Upper lobe of left lung (tissue), 6 donors: ENCODE measurements around the gene SLC12A7. TPM values are rescaled to one million over a fixed set of nuclear protein-coding genes. Genes with fewer than 3 reads are reported as not detected.

Experiments
- ATAC-seq, 2 donors: fragments of 200-7000 bp; cut with Tn5 transposase; one replicate each; pipeline ENCODE4 v1.9.1; 2022; ENCODE audit warnings: mild to moderate bottlenecking in 2 of 2, moderate library complexity in 2 of 2; ENCODE audit not compliant: low FRiP score in 2 of 2
- DNase-seq, 2 donors: peaks; one replicate each; pipeline ENCODE4 v3.0.0-alpha.2; 2019 to 2020
- H3K27ac ChIP-seq, 4 donors: fragments of 200-600 bp; sonication (generic); one replicate each; pipeline ENCODE4 v1.5.1; 2016 to 2019
- H3K27me3 ChIP-seq, 4 donors: fragments of 200-600 bp; sonication (generic); one replicate each; pipeline ENCODE4 v1.5.1; 2017 to 2019
- H3K36me3 ChIP-seq, 4 donors: fragments of 200-600 bp; sonication (generic); one replicate each; pipeline ENCODE4 v1.5.1; 2016 to 2019
- H3K4me1 ChIP-seq, 4 donors: fragments of 200-600 bp; sonication (generic); one replicate each; pipeline ENCODE4 v1.5.1; 2018 to 2019
- H3K4me3 ChIP-seq, 4 donors: fragments of 200-600 bp; sonication (generic); one replicate each; pipeline ENCODE4 v1.5.1; 2017 to 2019; ENCODE audit warnings: mild to moderate bottlenecking in 2 of 4, moderate library complexity in 1 of 4
- H3K9me3 ChIP-seq, 4 donors: fragments of 200-600 bp; sonication (generic); one replicate each; pipeline ENCODE4 v1.5.1; 2018 to 2019
- CTCF ChIP-seq, 6 experiments: fragments of 450-650 bp in 4 of 6; fragments of 200-600 bp in 2 of 6; sonication (generic) in 2 of 6; IDR thresholded peaks; one replicate each; pipeline ENCODE4 v1.5.1; 2016 to 2019; ENCODE audit warnings: antibody characterized with exemption in 6 of 6
- EP300 ChIP-seq, 4 donors: sonication (generic); formaldehyde crosslinking; IDR thresholded peaks; one replicate each; pipeline ENCODE4 v1.5.1; 2017; ENCODE audit warnings: antibody characterized with exemption in 4 of 4, control low read depth in 2 of 4
- POLR2A ChIP-seq, 4 donors: fragments of 450-650 bp; IDR thresholded peaks; one replicate each; pipeline ENCODE4 v1.5.1; 2016 to 2017; ENCODE audit warnings: antibody characterized with exemption in 4 of 4, mild to moderate bottlenecking in 2 of 4
- POLR2AphosphoS5 ChIP-seq, 2 donors: sonication (generic); formaldehyde crosslinking; IDR thresholded peaks; one replicate each; pipeline ENCODE4 v1.5.1; 2017; ENCODE audit warnings: antibody characterized with exemption in 2 of 2
- WGBS, 2 donors: methylation state at CpG; one replicate each; pipeline ENCODE4 v1.1.5; 2017 to 2018; 5-methylcytosine and 5-hydroxymethylcytosine counted together
- total RNA-seq, 6 donors: library from RNA; depleted of rRNA in 4 of 6; stranded (reverse); fragments of >200 nt in 4 of 6; gene quantifications; one replicate each; pipeline versions ENCODE4 v1.1.0 to v1.2.1, GENCODE V29; 2016 to 2021
- donor health status: DM: no; HTN: no; CAD: no; lungs with moderate emphysema.
- donor health status: DM: no; HTN: yes; CAD: no; lungs with severe emphysema.

The SLC12A7 gene
- total RNA-seq, 6 donors from 2014 or later = 31.3 to 138 (median 48.5) TPM

DNA sequence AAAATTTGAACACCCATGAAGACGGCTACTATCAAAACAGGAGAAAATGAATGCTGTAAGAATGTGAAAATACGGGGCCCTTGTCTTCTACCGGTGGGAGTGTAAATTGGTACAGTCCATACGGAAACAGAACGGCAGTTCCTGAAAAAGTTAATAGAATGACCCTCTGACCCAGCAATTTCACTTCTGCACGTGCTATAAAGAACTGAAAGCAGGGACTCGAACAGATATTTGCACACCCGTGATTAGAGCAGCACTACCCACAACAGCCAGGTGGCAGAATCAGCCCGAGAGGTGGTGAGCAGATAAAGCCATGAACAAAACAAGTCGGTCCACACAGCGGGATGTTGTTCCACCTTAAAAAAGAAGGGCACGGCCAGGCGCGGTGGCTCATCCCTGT is 22.6 kb upstream of the SLC12A7 start:
- peak in 1 of 2 donors; percentile 19 for ATAC-seq
- no peak for TF ChIP-seq EP300 (IDR thresholded peaks at IDR 0.05)
- TF ChIP-seq CTCF (IDR thresholded peaks at IDR 0.05) = peak in 3 of 6 experiments; percentile 13 to 20 (median 16)
- no peak for TF ChIP-seq POLR2AphosphoS5 (IDR thresholded peaks at IDR 0.05)
- peaks cover 4 to 7% (median 6%) of the 10 kb centered on the region in 4 donors for H3K4me1 ChIP-seq
- H3K4me3 ChIP-seq = no peak overlapping the region
- no peaks in the 10 kb centered on the region for H3K27me3 ChIP-seq
- no peaks in the 10 kb centered on the region for H3K9me3 ChIP-seq
- WGBS, 2 donors = 72% methylated on average over 14 of the region's 14 CpGs
- H3K36me3 ChIP-seq = no peaks in the 10 kb centered on the region
- H3K27ac ChIP-seq = no peak overlapping the region
- no peak for DNase-seq

- Histone ChIP-seq H3K27me3 (no peaks in the 10 kb centered on the region), H3K9me3 (no peaks in the 10 kb centered on the region), H3K4me3 (no peak overlapping the region), H3K4me1 (peaks cover 4 to 14% (median 7%) of the 10 kb centered on the region in 4 donors), H3K27ac (no peak overlapping the region), H3K36me3 (no peaks in the 10 kb centered on the region)
- TF ChIP-seq POLR2AphosphoS5 (IDR thresholded peaks at IDR 0.05) = no peak
- TF ChIP-seq POLR2A (IDR thresholded peaks at IDR 0.05) = no peak
- TF ChIP-seq CTCF (IDR thresholded peaks at IDR 0.05) = no peak
- TF ChIP-seq EP300 (IDR thresholded peaks at IDR 0.05) = no peak
- ATAC-seq (peak in 1 of 2 donors; percentile 2), DNase-seq (no peak)
- WGBS, 2 donors = 80 to 81% methylated on average over 11 to 12 of the region's 17 CpGs
Observed at GRCh38 chr5:1133510-1134201, 21.8 kb upstream of the SLC12A7 start.

DNA sequence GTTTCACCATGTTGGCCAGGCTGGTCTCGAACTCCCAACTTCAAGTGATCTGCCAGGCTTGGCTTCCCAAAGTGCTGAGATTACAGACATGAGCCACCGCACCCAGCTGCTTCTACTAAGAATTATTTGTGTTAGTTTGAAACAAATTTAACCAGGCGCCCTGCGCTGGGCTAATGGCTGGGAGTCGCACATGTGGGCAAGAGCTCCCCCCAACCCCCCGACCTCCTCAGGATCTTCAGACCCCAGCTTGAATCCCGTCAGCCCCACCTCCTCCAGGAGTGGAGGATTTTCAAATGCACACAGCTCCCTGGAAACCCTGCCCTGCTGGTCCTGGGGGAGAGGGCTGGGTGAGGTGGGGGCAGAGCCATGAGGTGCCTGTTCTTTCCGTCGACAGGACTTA is 21.2 kb upstream of the SLC12A7 start:
- H3K4me1 ChIP-seq = peaks cover 9 to 19% (median 12%) of the 10 kb centered on the region in 4 donors
- DNase-seq = no peak
- no peak overlapping the region for H3K4me3 ChIP-seq
- WGBS, 2 donors = 87 to 94% methylated on average over 8 to 9 of the region's 9 CpGs
- H3K27ac ChIP-seq = no peak overlapping the region
- H3K27me3 ChIP-seq = no peaks in the 10 kb centered on the region
- TF ChIP-seq POLR2AphosphoS5 (IDR thresholded peaks at IDR 0.05) (no peak), POLR2A (IDR thresholded peaks at IDR 0.05) (no peak), CTCF (IDR thresholded peaks at IDR 0.05) (no peak), EP300 (IDR thresholded peaks at IDR 0.05) (no peak)
- no peaks in the 10 kb centered on the region for H3K36me3 ChIP-seq
- ATAC-seq = no peak
- no peaks in the 10 kb centered on the region for H3K9me3 ChIP-seq

- no peak for DNase-seq
Observed at GRCh38 chr5:1132570-1132969, 20.7 kb upstream of the SLC12A7 start.

More at GRCh38 chr5:1132570-1132969, 20.7 kb upstream of the SLC12A7 start:
- Histone ChIP-seq H3K9me3 (no peaks in the 10 kb centered on the region), H3K4me3 (no peak overlapping the region), H3K4me1 (peaks cover 12 to 24% (median 17%) of the 10 kb centered on the region in 4 donors), H3K27ac (no peak overlapping the region), H3K36me3 (no peaks in the 10 kb centered on the region), H3K27me3 (no peaks in the 10 kb centered on the region)
- ATAC-seq = no peak
- TF ChIP-seq CTCF (IDR thresholded peaks at IDR 0.05) = no peak
- TF ChIP-seq POLR2AphosphoS5 (IDR thresholded peaks at IDR 0.05) = no peak
- TF ChIP-seq EP300 (IDR thresholded peaks at IDR 0.05) = no peak
- no peak for TF ChIP-seq POLR2A (IDR thresholded peaks at IDR 0.05)
- WGBS, 2 donors = 85 to 96% methylated on average over 5 to 8 of the region's 8 CpGs
